HG02938 (cell line): ENCODE measurements around the gene FMNL2.
A peak's percentile ranks its signal among the peaks of the same experiment; 100 is the strongest.

Experiments
- ATAC-seq: cut with Tn5 transposase; IDR thresholded peaks from one replicate; pipeline ENCODE4 v1.9.1; 2021; ENCODE audit warnings: mild to moderate bottlenecking, moderate library complexity; ENCODE audit not compliant: unreplicated experiment

Gene FMNL2

DNA sequence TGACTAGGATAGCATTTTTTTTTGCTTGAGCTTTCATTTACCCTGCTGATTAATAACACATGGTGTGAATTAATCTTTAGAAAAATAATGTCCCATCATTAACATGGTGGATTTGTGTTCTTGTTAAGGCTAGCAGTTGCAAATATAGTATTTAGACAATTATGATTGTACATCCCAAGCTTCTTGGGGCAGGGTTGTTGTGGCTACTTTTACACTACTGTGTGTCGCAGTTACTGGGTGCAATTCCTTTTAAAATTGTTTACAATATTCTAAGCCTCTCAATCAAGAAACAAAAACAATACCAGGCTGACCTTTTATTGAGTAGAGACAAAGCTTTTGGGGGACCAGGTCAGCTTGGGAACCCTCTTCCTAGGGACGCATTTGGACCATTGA, 2.5 kb downstream of the FMNL2 start:
- no peak for ATAC-seq

DNA sequence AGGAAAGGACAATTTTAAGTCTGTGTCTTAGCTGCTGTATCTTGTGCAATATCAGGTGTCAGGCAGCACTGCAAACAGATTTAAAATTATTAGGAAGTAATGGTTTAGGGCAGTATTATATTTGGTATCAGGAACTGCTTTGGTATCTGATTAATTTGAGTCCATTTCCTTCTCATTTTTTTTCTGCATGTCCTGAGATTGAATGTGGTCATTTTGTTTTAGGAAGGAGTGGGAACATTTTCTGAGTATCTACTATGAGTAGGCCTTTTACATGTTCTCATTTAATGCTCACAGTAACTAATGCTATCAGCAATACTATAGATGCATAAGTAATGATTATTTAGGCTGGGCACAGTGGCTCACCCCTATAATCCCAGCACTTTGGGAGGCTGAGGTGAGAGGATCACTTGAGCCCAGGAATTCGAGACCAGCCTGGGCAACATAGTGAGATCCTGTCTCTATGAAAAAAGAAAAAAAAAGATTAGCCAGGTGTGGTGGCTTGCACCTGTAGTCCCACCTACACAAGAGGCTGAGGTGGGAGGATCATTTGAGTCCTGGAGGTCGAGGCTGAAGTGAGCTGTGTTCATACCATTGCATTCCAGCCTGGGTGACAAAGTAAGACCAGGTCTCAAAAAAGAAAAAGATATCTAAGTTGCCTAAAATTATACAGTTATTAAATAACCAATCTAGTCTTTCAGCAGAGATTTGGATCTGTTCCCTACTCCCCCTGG, 4.7 kb downstream of the FMNL2 start:
- no peak for ATAC-seq

DNA sequence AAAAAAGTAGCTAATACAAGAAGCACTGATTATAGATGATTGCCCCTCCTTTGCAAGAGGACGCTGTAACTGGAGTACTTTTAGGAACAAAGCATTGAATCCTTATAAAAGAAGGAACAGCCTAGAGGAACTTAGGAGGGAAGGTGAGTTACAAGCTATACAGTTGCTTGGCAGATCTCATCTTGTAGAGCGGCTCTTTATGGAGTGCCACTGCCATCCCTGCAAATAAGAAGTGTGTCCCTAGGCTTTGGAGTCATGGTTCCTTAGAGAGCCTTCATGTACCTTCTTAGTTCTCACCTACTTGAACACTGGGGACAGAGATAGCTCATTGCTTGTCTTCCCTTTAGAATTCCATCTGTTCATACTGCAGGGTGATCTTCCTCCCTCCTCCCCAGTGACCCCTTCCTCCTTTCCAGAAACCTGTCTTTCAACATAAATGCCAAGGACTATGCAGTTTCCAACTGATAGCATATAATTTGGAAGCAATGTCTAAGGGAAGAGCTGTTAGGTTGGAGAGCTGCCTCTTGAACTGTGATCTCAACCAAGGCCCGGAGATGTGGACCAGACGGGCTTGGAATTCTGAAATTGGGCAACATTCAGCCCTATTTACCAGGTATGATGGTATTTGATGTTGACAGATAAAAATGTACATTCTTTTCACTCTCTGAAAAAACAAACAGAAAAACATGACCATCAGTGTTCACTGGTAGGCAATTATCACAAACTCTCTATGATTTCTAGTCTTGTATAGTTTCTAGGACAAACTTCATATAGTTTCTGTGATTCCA, 7.5 kb downstream of the FMNL2 start:
- ATAC-seq: no peak

DNA sequence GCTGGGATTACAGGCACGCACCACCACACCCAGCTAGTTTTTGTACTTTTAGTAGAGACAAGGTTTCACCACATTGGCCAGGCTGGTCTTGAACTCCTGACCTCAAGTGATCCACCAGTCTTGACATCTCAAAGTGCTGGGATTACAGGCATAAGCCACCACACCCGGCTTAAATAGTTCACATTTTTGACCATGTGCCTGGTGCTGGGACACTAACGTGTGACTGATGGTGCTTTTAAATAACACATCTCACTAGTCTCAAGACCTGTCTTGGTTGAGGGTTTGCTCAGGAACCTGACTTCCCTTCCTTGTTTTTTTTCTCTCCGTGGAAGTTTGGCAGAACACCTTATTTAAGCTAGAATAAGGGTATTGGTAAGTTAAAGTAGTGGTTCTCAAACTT, 8.5 kb downstream of the FMNL2 start:
- ATAC-seq: no peak

DNA sequence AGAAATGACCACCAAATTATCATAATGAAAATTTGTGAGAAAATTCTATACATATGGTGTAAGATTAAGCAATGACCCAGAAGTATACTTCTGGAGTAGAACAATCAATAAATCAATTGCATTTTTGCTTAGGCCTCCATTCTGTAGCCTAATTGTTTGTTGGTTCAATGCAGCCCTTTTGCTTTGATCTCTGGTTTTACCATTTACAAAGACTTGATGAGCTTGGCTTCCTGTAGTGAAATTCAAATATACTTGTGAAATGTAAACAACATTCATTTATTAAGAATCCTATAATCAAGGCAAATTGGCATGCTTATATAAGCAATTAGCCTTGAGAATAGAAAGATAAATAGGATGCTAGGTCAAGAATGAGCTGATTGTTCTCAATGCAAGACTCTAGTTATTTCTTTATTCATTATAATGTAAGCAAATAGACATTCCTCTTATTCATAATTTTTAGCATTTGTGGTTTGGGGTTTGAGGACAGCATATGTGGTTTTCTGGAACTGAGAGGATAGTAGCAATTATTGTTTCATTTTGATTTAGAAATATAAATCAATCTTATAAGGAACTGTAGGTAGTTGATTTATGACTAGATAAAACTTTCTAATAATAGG, 9.7 kb downstream of the FMNL2 start:
- ATAC-seq: no peak

DNA sequence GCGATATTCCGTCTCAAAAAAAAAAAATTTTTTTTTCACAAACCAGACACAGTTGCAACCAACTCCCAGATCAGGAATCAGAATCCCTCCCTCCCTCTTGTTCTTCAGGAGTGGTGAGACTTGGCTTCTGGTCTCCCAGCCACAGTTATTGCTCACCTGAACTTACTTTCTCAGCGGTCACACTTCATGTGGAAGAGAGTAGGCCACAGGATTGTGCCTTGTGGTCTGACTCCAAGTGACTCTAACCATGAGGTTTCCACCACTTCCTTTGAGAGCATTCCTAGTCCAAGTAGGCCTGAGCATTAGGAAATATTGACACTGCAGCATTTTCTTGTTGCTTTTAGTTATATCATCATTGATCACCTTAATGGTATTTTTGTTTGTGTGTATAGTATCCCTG, 12.1 kb downstream of the FMNL2 start:
- ATAC-seq: no peak

DNA sequence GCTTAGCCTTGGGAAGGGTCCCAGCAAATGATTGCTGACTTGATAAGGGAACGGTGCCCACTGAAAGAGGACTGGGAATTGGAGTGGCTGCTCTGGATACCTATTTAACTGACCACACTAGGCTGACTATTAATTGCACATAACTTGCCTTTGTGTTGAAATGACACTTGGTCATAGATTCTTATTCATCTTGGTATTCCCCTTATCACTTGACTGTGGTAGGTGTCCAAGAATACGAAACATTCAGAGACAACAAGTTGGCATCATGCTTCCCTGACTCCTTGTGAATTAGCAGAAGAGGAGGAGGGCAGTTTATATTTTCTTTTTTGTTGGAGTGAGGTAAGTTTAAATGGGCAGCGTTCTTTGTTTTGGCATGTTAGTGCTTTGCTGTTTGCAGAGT, 13.4 kb downstream of the FMNL2 start:
- ATAC-seq: no peak

DNA sequence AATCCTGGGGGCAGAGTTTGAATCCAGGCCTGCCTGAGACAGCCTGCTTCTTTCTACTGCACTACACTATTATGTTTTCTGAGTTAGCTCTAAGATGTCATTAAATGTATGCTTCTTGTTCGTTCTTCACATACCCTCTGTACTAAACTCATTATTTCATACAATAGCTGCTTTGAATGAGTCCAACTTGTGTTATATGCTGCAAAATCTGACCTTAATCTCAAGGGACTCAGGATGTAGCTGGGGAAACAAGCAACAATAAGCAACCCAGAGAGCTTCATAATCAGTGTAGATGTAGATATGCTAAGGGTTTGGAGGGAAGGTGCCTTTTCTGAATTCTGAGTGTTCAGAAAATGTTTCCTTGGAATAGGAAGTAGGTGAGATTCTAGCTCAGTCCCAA, 14.4 kb downstream of the FMNL2 start:
- ATAC-seq: no peak

DNA sequence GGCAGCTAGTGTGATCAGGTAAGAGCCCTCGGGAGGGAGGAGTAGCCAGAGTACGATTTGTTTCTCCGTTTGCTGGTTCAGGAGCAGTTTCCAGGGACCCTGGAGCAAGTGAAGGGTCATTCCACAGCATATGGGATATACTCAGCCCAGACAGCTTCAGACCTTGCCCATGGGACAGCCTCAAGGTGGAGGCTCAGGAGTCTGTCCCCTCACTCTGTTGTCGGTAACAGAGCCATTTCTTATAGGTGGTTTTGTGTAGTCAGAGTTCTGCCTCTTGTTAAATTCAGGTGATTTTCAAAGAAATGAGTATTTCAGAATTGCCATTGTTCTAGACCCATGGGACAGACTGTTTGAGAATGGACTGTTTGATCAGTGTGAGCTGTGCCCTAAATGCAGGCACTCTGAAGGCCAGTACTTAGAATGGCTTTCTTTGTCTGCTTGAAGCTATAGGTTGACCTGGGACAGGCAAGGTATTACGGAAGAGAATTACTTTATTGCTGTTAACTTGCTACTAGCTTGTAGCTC, 15.2 kb downstream of the FMNL2 start:
- ATAC-seq: no peak

DNA sequence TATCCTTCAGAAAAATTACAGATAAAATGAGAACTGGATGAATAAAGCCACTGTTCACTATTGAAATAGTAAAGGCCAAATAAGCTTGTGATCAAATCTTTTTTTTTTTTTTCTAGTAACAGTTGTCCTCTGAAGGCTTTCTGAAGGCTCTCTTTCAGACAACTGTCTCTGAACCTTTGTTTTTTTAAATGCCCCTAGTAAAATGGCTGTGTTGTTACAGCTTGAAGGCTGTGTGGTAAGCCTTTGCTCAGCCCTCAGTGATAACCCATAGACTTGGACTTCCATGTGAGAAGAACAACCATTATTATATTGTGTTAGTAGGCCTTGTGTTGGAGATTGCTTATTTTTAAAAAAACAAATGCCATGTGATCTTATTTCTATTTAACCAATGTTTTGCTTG, 17.6 kb downstream of the FMNL2 start:
- no peak for ATAC-seq

DNA sequence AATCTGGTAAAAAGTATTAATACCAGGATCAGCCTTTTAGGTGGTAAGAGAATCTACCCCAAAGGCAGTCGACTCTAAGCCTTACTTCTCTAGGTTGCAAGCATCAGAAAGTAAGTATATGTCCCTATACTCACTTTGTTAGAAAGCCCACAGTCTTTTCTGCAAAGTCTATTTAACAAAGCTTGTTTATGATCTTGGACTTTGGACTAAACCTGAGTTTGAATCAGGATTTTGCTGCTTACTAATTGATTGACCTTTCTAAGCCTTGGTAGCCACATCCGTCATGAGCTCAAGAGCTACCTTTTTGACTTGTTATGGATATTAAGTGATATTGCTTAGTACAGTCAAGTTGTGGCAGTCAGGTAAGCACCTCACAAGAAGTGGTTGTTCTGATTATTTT, 18.4 kb downstream of the FMNL2 start:
- no peak for ATAC-seq

DNA sequence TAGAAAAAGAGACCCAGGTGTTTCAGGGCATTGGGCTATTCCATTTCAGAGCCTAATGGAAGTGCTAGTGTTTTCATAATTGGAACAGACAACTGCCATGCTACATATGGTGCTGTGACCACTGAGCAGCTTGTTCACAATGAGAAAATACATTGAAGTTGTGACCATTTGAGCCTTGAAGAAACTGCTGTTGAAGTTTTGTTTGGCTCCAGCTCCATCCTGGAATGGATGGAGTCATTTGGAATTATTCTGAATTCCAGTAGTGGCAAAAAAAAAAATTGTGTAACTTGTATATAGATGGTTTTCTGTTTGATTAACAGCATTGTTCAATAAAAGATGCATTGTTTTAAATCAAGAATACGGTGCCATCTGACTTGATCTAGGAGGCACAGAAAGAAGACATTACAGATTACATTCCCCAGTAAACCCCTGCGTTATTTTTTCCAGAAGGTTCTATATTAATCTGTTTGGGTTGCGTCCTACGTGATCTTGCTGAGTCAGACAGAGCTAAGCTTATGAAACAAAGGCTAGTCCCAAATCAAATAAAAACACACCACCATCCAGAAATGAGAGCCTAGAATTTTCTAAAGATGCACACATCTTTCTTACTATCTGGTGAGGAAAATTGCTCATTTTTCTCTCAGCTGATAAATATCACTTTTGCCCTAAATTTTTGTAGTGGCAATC, 19.2 kb downstream of the FMNL2 start:
- ATAC-seq: no peak

DNA sequence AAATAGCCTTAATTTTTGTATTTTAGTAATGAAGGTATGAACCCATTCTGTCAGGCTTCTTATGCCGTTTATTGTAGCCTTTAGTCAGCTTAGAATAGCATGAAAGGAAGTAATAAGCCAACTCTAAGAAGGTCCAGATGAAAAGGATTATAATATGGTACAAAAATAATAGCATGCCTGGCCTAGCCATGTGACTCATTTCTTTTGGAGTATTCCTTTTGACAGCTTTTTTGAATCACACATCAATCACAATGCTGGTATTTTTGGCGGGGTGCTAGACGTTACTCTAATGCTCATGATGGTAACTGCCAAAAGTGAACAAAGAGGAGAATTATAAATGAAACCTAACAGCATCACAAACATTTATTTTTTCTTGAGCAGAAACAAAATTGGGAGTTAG, 19.9 kb downstream of the FMNL2 start:
- no peak for ATAC-seq

DNA sequence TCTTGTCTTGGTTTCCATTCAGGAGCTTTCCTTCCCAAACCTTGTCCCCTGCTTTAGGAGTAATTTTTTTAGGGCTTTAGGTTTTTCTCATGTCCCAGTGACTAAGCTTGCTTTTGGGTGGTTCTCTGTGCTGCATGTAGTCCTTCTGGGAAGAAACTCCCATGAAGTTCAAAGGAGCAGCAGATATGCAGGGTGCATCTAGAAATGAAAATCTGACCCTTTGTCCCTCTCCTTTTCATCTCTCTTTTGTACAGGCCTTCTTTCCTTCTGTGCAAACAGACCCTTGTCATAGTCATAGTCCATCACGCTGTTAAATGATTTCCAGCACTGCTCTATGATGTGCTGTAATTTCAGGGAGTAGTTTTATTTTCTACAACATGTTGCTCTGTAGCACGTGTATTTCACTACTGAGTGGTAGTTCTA, 20.4 kb downstream of the FMNL2 start:
- no peak for ATAC-seq

DNA sequence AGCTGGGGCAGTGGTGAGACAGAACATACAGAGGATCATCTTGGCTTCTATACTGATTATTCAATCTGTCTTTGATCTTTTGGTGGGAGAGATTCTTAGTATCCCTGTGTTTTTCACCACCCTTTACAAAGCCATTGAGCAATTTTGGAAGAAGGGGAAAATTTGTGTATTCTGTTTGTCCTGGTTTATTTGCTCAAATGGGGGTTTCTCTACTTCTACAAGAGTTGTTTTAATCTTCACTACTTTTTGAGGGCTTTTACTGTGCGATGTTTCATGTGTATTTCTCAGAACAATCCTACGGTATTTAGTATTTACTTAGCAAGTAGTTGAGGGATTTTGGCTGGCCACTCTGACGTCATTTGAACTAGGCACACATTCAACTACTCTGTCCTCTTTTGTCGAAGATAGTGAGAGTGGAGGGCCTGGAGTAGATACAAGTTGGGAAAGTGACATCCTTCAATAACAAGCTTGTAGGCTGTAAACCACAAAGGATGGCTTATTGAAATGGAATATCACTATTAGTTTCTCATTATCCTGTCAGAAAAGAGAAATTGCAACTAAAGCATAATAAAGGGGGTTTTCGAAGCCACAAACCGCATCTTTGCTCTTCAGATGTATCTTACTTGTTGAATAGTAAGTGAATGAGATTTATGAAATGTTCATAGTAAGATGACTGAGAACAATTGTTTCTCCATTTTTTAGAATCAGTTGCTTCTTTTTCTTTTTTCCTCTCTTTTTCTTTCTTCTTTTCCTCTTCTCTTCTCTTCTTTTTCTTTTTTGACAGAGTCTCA, 24.8 kb downstream of the FMNL2 start:
- no peak for ATAC-seq

DNA sequence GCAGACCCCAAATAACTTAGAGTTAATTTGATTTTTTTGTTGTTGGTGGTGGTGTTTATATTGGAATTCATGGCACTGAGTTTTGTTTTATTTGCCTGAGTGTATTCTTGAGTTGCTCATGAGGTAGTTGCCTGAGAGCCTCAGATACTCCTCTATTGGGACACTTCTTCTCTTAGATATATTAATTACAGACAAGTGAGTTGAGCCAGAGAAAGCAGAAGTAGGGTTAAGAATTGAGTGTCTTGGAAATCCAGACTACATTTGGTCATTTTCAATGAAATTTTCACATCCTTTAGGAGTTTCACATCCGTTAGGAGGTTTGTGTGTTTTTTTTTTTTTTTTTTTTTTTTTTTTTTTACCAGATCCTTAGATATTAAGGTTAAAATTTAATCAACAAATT, 29.0 kb downstream of the FMNL2 start:
- ATAC-seq: peak; percentile 44

DNA sequence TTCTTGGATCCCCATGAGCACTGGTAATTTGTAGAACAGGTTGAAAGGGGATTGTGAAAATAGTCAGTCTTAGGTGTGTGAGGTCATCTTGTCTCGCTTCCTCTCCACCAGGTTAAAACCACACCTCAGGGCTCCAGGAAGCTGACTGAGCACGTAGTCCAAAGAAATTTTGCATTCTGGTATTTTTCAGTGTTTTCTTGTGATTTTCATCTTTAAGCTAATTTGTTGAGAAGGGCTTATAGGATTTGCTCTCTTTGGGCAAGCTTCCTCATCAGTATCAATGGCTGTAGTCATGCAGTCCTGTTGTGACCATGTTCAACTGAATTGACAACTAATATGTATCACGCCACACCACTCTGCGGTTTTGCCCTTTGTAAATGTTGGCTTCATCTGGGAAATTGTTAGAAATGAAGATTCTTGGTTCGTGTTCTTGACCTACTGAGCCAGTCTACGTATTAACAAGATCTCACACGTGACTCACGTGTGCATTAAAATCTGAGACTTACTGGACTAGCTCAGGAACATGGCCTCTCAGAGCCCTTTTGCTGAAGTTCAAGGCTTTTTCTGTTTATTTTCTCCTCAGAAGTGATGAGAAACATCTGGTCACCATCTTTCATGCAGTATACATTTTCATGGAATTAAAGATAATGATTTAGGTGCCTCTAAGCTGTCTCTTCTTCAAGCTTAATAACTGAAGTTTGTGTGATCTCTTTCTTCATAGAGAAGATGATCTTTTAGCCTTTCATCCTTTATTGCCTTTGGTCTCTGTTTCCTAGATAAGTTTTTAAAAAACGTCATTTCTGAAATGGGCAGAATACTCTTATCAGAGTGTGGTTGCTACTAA, 32.8 kb downstream of the FMNL2 start:
- ATAC-seq: peak; percentile 80

DNA sequence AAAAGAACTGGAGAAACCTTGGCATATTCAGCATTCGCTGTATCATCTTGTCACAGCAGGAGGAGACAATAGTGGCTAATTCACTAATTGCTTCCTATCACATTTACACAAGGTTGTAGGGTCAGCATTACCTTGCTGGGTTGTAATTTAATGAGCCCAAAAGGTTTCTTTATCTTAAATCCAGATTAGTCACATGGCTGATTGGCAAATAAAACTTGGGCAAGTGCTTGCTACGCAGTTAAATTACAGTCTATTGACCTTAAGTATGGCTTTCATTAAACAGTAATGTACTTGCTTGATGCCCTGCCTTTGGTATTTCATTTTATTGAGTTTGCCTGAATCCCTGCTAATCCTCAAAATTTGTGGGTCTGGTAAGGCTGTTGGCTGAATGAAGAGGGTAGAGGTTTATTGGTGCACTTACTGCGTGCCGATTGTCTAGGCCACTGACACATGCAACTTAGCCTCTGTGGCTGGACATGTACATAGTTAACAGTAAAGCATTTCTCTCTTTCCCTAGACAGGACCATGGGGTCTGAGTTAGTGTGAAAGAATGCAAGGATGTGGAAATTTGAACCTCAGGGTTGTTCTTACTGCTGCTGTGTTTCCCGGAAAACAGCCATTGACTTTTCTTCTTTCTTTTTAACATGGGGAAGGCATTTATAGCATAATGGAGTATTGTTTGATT, 34.3 kb downstream of the FMNL2 start:
- no peak for ATAC-seq

DNA sequence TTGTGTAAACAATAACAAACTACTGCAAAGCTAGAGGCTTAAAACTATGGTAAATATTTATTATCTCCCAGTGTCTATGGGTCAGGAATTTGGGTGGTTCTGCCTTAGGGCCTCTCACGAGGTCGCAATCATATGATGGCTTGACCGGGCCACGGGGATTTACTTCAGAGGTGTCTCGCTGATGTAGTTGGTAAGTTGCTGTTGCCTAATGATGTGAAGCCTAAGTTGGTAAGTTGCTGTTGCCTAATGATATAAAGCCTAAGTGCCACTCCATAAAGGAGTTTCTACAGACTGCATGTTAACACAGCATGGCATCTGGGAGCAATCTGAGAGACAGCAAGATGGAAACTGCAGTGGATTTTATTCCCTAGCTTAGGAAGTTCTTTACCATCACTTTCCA, 35.8 kb downstream of the FMNL2 start:
- no peak for ATAC-seq
